Transverse colon (tissue), 3 donors: ENCODE results near the gene CP.

Experiments
- POLR2A ChIP-seq: fragments of 450-650 bp; IDR thresholded peaks from one replicate; pipeline ENCODE4 v1.6.1; 2016; ENCODE audit warnings: antibody characterized with exemption, mild to moderate bottlenecking, moderate library complexity
- TF ChIP-seq, protein P1 (sequence below), 5 experiments: fragments of 200-600 bp in 3 of 5; fragments of 450-650 bp in 2 of 5; sonication (generic) in 3 of 5; IDR thresholded peaks; 1 replicate in 2 of 5; 2 replicates in 3 of 5; pipeline ENCODE4 v1.5.1; 2016 to 2017; ENCODE audit warnings: antibody characterized with exemption in 5 of 5, inconsistent platforms in 3 of 5, mild to moderate bottlenecking in 2 of 5, moderate library complexity in 1 of 5

DNA sequence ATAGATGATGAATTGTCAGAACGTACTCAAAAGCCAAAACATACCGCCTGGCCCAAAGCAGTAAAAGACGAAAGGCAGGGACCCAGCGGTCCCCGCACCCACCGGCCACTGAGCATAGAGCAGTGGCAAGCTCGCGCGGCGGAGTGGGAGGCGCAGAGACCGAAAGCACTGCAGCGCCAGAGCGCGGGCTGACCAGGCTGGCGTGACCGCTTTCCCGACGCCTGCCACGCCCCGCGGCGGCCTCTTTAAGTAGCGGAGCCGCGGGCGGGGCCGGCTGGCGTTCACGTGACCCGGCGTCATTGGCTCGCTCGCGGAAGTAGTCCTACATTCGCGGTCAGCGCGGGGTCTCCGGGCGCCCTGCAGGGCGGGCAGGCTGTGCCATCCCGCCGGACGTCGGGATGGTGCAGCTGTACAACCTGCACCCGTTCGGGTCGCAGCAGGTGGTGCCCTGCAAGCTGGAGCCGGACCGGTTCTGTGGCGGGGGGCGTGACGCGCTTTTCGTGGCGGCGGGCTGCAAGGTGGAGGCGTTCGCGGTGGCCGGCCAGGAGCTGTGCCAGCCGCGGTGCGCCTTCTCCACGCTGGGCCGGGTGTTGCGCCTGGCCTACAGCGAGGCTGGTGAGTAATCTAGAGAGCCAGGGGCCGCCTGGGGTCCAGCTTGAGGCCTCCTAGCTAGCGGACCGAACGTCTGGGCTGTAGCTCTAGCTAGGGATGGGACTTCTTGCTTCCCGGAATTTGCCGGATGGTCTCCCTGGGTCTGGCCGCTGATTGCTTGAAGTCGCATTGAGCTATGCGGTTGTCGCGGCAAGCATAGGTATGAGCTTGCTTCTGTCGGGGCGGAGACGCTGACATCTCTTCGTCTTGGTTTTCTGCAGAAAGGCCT is 92.1 kb downstream of the CP start, which contains the start of gene HPS3:
- TF ChIP-seq, protein P1, sequence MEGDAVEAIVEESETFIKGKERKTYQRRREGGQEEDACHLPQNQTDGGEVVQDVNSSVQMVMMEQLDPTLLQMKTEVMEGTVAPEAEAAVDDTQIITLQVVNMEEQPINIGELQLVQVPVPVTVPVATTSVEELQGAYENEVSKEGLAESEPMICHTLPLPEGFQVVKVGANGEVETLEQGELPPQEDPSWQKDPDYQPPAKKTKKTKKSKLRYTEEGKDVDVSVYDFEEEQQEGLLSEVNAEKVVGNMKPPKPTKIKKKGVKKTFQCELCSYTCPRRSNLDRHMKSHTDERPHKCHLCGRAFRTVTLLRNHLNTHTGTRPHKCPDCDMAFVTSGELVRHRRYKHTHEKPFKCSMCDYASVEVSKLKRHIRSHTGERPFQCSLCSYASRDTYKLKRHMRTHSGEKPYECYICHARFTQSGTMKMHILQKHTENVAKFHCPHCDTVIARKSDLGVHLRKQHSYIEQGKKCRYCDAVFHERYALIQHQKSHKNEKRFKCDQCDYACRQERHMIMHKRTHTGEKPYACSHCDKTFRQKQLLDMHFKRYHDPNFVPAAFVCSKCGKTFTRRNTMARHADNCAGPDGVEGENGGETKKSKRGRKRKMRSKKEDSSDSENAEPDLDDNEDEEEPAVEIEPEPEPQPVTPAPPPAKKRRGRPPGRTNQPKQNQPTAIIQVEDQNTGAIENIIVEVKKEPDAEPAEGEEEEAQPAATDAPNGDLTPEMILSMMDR (IDR thresholded peaks at IDR 0.05): peak in 1 of 5 experiments; percentile 6
- peak; percentile 87 for TF ChIP-seq POLR2A
